ENCODE results near the gene ZNF835. TPM values are rescaled to one million over a fixed set of nuclear protein-coding genes. Genes with fewer than 3 reads are reported as not detected.

Gene ZNF835
- total RNA-seq, 1 donor from 2014 or later: 4.6 TPM

DNA sequence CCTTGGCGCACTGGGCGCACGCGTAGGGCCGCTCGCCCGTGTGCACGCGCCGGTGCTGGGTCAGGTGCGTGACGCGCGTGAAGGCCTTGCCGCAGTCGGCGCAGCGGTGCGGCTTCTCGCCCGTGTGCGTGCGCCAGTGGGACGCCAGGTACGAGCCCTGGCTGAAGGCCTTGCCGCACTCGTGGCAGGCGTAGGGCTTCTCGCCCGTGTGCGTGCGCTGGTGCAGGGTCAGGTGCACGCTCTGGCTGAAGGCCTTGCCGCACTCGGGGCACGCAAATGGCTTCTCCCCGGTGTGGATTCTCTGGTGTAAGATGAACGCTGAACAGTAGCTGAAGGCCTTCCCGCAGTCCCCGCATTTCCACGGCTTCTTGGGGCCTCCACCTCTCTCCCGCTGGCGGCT lies 7.0 kb downstream of the ZNF835 start:
- TF ChIP-seq, protein P1, sequence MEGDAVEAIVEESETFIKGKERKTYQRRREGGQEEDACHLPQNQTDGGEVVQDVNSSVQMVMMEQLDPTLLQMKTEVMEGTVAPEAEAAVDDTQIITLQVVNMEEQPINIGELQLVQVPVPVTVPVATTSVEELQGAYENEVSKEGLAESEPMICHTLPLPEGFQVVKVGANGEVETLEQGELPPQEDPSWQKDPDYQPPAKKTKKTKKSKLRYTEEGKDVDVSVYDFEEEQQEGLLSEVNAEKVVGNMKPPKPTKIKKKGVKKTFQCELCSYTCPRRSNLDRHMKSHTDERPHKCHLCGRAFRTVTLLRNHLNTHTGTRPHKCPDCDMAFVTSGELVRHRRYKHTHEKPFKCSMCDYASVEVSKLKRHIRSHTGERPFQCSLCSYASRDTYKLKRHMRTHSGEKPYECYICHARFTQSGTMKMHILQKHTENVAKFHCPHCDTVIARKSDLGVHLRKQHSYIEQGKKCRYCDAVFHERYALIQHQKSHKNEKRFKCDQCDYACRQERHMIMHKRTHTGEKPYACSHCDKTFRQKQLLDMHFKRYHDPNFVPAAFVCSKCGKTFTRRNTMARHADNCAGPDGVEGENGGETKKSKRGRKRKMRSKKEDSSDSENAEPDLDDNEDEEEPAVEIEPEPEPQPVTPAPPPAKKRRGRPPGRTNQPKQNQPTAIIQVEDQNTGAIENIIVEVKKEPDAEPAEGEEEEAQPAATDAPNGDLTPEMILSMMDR (conservative IDR thresholded peaks at IDR 0.05; ENCODE audit: low read depth, low read length): no peak
- H3K4me3 ChIP-seq (ENCODE audit: low read depth, low read length): no peak overlapping the region
- DNase-seq (ENCODE audit: low read depth): no peak

DNA sequence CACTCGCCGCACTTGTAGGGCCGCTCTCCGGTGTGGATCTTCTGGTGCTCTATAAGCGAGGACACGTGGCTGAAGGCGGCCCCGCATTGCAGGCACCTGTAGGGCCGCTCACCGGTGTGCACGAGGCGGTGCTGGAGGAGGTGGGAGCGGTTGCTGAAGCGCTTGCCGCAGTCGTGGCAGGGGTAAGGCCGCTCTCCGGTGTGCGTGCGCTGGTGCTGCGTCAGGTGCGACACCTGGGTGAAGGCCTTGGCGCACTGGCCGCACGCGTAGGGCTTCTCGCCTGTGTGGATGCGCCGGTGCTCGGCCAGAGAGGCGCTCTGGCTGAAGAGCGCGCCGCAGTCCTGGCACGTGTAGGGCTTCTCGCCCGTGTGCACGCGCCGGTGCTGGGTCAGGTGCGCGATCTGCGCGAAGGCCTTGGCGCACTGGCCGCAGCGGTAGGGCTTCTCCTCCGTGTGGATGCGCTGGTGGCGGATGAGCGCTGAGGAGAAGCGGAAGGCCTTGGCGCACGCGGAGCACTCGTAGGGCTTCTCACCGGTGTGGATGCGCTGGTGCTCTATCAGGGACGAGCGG lies 7.5 kb downstream of the ZNF835 start:
- no peak overlapping the region for H3K4me3 ChIP-seq (ENCODE audit: low read depth, low read length)
- TF ChIP-seq, protein P1 (conservative IDR thresholded peaks at IDR 0.05; ENCODE audit: low read depth, low read length): no peak
- DNase-seq (ENCODE audit: low read depth): no peak

DNA sequence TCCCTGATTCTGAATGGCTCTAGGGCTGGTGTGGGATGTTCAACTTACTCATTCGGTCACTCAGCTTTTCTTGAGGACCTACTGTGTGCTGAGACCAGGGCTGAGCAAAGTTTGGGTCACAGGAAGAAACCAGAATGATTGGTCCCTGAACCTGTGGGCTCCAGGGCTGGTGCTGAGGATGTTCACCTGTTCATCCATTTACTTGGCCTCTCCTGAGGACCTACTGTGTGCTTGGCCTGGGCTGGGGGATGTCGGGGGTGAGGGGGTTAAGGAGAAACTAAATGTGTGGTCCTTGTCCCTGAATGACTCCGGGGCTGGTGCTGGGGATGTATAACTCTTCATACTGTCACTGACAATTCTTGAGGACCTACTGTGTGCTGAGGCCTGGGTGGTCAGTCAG lies 10.3 kb downstream of the ZNF835 start:
- DNase-seq (ENCODE audit: low read depth): no peak
- no peak overlapping the region for H3K4me3 ChIP-seq (ENCODE audit: low read depth, low read length)
- TF ChIP-seq, protein P1 (conservative IDR thresholded peaks at IDR 0.05; ENCODE audit: low read depth, low read length): no peak

DNA sequence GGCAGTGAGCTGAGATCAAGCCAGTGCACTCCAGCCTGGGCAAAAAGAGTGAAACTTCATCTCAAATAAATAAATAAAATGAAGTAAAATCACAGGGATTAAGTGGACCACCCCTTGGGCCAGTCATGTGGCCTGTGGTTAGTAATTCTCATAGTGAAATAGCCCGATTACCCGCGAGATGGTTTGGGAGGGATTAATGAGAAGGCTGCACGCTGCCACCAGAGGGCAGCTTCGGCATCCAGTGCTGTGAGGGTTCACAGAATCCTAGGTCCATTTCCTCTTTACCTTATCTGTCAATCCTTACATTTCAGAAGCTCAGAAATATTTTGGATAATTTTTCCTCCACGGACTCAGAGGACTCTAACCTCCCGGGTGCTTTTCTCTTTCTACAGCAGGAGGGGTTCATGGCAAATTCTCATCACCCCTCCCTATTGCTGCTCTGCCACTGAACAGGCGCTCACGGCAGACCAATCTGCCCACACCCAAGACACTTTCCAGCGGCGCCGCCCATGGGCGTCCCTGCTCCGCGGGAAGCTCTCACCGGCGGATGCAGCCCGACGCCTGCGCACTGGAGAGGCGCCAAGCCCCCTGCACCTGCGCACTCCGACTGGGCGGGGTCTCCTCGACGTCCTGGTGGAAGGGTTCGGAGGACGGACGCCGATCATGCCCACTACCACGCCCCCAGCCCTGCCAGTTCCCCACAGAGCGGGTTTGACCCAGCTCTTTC lies 11.0 kb downstream of the ZNF835 start:
- no peak for DNase-seq (ENCODE audit: low read depth)
- H3K4me3 ChIP-seq (ENCODE audit: low read depth, low read length): no peak overlapping the region
- TF ChIP-seq, protein P1 (conservative IDR thresholded peaks at IDR 0.05; ENCODE audit: low read depth, low read length): no peak

DNA sequence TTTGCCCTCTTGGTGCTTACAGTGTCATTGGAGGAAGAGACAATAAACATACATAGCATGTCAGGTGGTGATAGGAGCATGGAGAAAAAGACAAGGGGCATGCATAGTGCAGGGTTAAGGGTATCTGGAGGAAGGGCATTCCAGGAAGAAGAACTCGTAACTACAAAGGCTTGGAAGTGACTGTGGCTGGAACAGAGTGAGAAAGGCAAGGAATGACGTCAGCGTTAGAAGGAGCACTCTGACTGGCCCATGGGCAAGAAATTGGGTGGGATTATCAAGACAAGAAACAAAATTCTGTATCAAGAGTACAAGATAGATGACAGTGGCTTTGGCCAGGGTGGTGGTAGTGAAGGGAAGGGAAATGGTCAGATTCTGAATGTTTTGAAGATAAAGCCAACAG lies 17.4 kb downstream of the ZNF835 start:
- no peak for DNase-seq (ENCODE audit: low read depth)
- no peak overlapping the region for H3K4me3 ChIP-seq (ENCODE audit: low read depth, low read length)
- TF ChIP-seq, protein P1 (conservative IDR thresholded peaks at IDR 0.05; ENCODE audit: low read depth, low read length): no peak

DNA sequence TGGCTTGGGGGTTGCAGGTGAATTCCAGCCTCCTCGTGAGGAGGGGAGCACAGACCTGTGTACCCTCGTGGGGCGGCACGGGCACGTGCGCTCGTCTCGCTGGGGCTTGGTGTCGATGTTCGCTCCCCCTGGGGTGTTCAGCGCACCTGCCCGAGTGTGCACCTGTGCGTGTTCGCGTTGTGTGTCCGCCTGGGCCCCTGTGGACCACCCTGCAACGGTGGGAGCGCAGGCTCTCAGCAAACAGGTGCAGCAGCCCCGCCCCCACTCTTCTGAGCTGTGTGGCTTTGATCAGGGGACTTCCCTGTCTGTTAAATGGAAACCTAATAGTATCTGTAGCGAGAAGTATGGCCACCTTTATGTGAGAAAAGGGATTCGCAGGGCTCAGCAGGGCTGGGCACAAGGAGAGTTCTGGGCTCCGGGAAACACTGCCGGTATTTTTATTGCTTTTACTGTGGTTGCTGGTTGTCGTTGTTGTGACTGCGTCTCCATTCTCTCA lies 28.0 kb downstream of the ZNF835 start:
- DNase-seq (ENCODE audit: low read depth): no peak
- TF ChIP-seq, protein P1 (conservative IDR thresholded peaks at IDR 0.05; ENCODE audit: low read depth, low read length): no peak

More for the DNA sequence above, 28.0 kb downstream of the ZNF835 start:
- no peak overlapping the region for H3K4me3 ChIP-seq (ENCODE audit: low read depth, low read length)

All from epithelial cell of proximal tubule (primary cell).